Coronary artery (tissue), 2 donors: Measurements from ENCODE around the gene TDRD12.

Experiments
- DNase-seq: peaks from one replicate; pipeline ENCODE4 v3.0.0-alpha.2; 2017; ENCODE audit warnings: low spot score
- H3K27ac ChIP-seq, 2 donors: fragments of 200-600 bp; sonication (generic); one replicate each; pipeline ENCODE4 v1.5.1; 2016 to 2019
- H3K4me3 ChIP-seq: fragments of 200-600 bp; sonication (generic); 2 replicates; pipeline ENCODE4 v1.5.1; 2016; ENCODE audit warnings: mild to moderate bottlenecking, moderate library complexity
- CTCF ChIP-seq: fragments of 200-600 bp; sonication (generic); IDR thresholded peaks from one replicate; pipeline ENCODE4 v1.5.1; 2019; ENCODE audit warnings: antibody characterized with exemption

Gene TDRD12

GRCh38 chr19:32874605-32875004 is 155.0 kb downstream of the TDRD12 start:
- Histone ChIP-seq H3K4me3 (no peak overlapping the region), H3K27ac (no peak overlapping the region)
- no peak for TF ChIP-seq CTCF
- DNase-seq: no peak

- H3K27ac ChIP-seq: no peak overlapping the region
- TF ChIP-seq CTCF: no peak
- DNase-seq: no peak
- H3K4me3 ChIP-seq: no peak overlapping the region
Observed at GRCh38 chr19:32875428-32875827, 155.9 kb downstream of the TDRD12 start.

GRCh38 chr19:32876236-32876918 is 156.8 kb downstream of the TDRD12 start:
- DNase-seq: no peak
- Histone ChIP-seq H3K4me3 (no peak overlapping the region), H3K27ac (no peak overlapping the region)
- no peak for TF ChIP-seq CTCF

GRCh38 chr19:32876919-32877285 is 157.3 kb downstream of the TDRD12 start:
- DNase-seq: no peak
- TF ChIP-seq CTCF: no peak
- H3K27ac ChIP-seq: no peak overlapping the region
- H3K4me3 ChIP-seq: no peak overlapping the region
